ENCODE results near the gene UBE2E3.

DNA sequence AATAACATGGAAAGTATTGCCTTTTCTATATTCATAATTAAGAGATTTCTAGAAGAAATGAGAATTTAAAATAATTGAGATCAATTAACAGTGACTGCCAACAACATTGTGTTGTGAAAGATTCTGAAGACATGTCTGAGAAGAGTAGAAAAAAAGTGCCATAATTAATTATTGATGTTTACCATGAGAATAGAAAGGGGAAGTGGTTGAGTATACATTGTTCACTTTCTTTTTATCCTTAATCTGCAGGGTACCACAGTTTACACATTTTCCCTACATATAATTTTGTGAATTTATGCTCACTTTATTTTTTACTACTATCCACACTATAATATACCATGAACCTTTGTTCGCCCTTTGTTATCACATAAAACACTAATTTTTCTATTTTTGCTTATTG, 47.1 kb upstream of the UBE2E3 start:
- TF ChIP-seq, protein P1, sequence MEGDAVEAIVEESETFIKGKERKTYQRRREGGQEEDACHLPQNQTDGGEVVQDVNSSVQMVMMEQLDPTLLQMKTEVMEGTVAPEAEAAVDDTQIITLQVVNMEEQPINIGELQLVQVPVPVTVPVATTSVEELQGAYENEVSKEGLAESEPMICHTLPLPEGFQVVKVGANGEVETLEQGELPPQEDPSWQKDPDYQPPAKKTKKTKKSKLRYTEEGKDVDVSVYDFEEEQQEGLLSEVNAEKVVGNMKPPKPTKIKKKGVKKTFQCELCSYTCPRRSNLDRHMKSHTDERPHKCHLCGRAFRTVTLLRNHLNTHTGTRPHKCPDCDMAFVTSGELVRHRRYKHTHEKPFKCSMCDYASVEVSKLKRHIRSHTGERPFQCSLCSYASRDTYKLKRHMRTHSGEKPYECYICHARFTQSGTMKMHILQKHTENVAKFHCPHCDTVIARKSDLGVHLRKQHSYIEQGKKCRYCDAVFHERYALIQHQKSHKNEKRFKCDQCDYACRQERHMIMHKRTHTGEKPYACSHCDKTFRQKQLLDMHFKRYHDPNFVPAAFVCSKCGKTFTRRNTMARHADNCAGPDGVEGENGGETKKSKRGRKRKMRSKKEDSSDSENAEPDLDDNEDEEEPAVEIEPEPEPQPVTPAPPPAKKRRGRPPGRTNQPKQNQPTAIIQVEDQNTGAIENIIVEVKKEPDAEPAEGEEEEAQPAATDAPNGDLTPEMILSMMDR (conservative IDR thresholded peaks at IDR 0.05; ENCODE audit: low read depth in 2 of 2), result no peak
- no peak for TF ChIP-seq EZH2 (IDR thresholded peaks at IDR 0.05; ENCODE audit: low read depth, unreplicated experiment)
- TF ChIP-seq, protein P2, sequence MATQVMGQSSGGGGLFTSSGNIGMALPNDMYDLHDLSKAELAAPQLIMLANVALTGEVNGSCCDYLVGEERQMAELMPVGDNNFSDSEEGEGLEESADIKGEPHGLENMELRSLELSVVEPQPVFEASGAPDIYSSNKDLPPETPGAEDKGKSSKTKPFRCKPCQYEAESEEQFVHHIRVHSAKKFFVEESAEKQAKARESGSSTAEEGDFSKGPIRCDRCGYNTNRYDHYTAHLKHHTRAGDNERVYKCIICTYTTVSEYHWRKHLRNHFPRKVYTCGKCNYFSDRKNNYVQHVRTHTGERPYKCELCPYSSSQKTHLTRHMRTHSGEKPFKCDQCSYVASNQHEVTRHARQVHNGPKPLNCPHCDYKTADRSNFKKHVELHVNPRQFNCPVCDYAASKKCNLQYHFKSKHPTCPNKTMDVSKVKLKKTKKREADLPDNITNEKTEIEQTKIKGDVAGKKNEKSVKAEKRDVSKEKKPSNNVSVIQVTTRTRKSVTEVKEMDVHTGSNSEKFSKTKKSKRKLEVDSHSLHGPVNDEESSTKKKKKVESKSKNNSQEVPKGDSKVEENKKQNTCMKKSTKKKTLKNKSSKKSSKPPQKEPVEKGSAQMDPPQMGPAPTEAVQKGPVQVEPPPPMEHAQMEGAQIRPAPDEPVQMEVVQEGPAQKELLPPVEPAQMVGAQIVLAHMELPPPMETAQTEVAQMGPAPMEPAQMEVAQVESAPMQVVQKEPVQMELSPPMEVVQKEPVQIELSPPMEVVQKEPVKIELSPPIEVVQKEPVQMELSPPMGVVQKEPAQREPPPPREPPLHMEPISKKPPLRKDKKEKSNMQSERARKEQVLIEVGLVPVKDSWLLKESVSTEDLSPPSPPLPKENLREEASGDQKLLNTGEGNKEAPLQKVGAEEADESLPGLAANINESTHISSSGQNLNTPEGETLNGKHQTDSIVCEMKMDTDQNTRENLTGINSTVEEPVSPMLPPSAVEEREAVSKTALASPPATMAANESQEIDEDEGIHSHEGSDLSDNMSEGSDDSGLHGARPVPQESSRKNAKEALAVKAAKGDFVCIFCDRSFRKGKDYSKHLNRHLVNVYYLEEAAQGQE (IDR thresholded peaks at IDR 0.05; ENCODE audit: unreplicated experiment), result no peak

All from GM23338 (cell line).